Loucy (cell line): ENCODE results near the gene TTPAL.
"Not testable (repeated sequence)": the region's sequence is repeated elsewhere in the genome, so short reads cannot be mapped to it uniquely, and the experiment has no call there.

ENCODE experiments used
- H2AFZ ChIP-seq: fragments of 200-600 bp; sonication (generic); 2 replicates; pipeline ENCODE4 v1.6.0; 2016; ENCODE audit warnings: antibody characterized with exemption, mild to moderate bottlenecking, low read length, moderate library complexity
- H3F3A ChIP-seq: fragments of 200-600 bp; 2 replicates; pipeline ENCODE4 v1.6.0; 2016; ENCODE audit warnings: antibody characterized with exemption, low read depth, mild to moderate bottlenecking
- H3K27me3 ChIP-seq: fragments of 200-600 bp; sonication (generic); 2 replicates; pipeline ENCODE4 v1.6.1; 2014; ENCODE audit warnings: low read length, mild to moderate bottlenecking; ENCODE audit not compliant: insufficient read depth, poor library complexity, severe bottlenecking
- H3K36me3 ChIP-seq: fragments of 200-600 bp; sonication (generic); 2 replicates; pipeline ENCODE4 v1.6.1; 2016; ENCODE audit warnings: low read length; ENCODE audit not compliant: insufficient read depth
- H3K4me1 ChIP-seq: fragments of 200-600 bp; sonication (generic); 2 replicates; pipeline ENCODE4 v1.5.1; 2014; ENCODE audit warnings: low read length, mild to moderate bottlenecking; ENCODE audit not compliant: insufficient read depth, poor library complexity, severe bottlenecking
- H3K4me2 ChIP-seq: fragments of 200-600 bp; sonication (generic); 2 replicates; pipeline ENCODE4 v1.6.0; 2014; ENCODE audit warnings: antibody characterized with exemption, low read length, low read depth, mild to moderate bottlenecking; ENCODE audit not compliant: poor library complexity, severe bottlenecking
- H3K4me3 ChIP-seq: fragments of 200-600 bp; sonication (generic); 2 replicates; pipeline ENCODE4 v1.5.1; 2014; ENCODE audit warnings: low read length, mild to moderate bottlenecking, mixed read lengths; ENCODE audit not compliant: poor library complexity, severe bottlenecking
- H3K79me2 ChIP-seq: fragments of 200-600 bp; sonication (generic); 2 replicates; pipeline ENCODE4 v1.6.1; 2014; ENCODE audit warnings: low read length; ENCODE audit not compliant: insufficient read depth
- H3K9ac ChIP-seq: fragments of 200-600 bp; sonication (generic); 2 replicates; pipeline ENCODE4 v1.6.0; 2014; ENCODE audit warnings: mild to moderate bottlenecking, low read depth, low read length, moderate library complexity; ENCODE audit not compliant: poor library complexity, severe bottlenecking
- H3K9me2 ChIP-seq: fragments of 200-600 bp; sonication (generic); replicated peaks from 2 replicates; pipeline ENCODE4 v1.6.1; 2016; ENCODE audit warnings: low read depth, low read length, mixed read lengths
- H3K9me3 ChIP-seq: fragments of 200-600 bp; sonication (generic); 2 replicates; pipeline ENCODE4 v1.6.1; 2014; ENCODE audit warnings: mild to moderate bottlenecking, antibody characterized with exemption, low read length, low read depth; ENCODE audit not compliant: insufficient read depth
- H4K20me1 ChIP-seq: fragments of 200-600 bp; sonication (generic); 2 replicates; pipeline ENCODE4 v1.6.0; 2014; ENCODE audit warnings: antibody characterized with exemption, low read length, mild to moderate bottlenecking; ENCODE audit not compliant: insufficient read depth, poor library complexity, severe bottlenecking
- CTCF ChIP-seq: fragments of 200-600 bp; sonication (generic); conservative IDR thresholded peaks from 2 replicates; pipeline ENCODE4 v1.5.1; 2014; ENCODE audit warnings: mild to moderate bottlenecking, antibody characterized with exemption, low read length
- EZH2phosphoT487 ChIP-seq: fragments of 200-600 bp; IDR thresholded peaks from 2 replicates; pipeline ENCODE4 v1.6.1; 2018; ENCODE audit warnings: antibody characterized with exemption, mild to moderate bottlenecking, moderate library complexity, borderline replicate concordance

The TTPAL gene

GRCh38 chr20:44468044-44468782, 7.5 kb upstream of the TTPAL start:
- H3F3A ChIP-seq, result no peaks in the 10 kb centered on the region
- no peaks in the 10 kb centered on the region for H3K9me3 ChIP-seq
- H3K27me3 ChIP-seq, result no peaks in the 10 kb centered on the region
- no peaks in the 10 kb centered on the region for H3K79me2 ChIP-seq
- no peak overlapping the region for H2AFZ ChIP-seq
- no peaks in the 10 kb centered on the region for H3K4me1 ChIP-seq
- TF ChIP-seq CTCF (no peak), EZH2phosphoT487 (no peak)
- no peak overlapping the region for H3K9ac ChIP-seq
- H4K20me1 ChIP-seq, result no peaks in the 10 kb centered on the region
- H3K36me3 ChIP-seq, result no peaks in the 10 kb centered on the region
- H3K9me2 ChIP-seq, result no peaks in the 10 kb centered on the region
- no peak overlapping the region for H3K4me3 ChIP-seq
- no peak overlapping the region for H3K4me2 ChIP-seq

- no peak overlapping the region for H3K4me3 ChIP-seq
- no peak overlapping the region for H3K4me2 ChIP-seq
- H3K79me2 ChIP-seq, result no peaks in the 10 kb centered on the region
- H3K9me2 ChIP-seq, result no peaks in the 10 kb centered on the region
- H3F3A ChIP-seq, result no peaks in the 10 kb centered on the region
- peaks cover 4% of the 10 kb centered on the region for H3K4me1 ChIP-seq
- H4K20me1 ChIP-seq, result no peaks in the 10 kb centered on the region
- no peak overlapping the region for H2AFZ ChIP-seq
- no peaks in the 10 kb centered on the region for H3K27me3 ChIP-seq
- no peak overlapping the region for H3K9ac ChIP-seq
- no peaks in the 10 kb centered on the region for H3K9me3 ChIP-seq
- no peaks in the 10 kb centered on the region for H3K36me3 ChIP-seq
- TF ChIP-seq EZH2phosphoT487 (no peak), CTCF (no peak)
Observed at GRCh38 chr20:44470327-44470726, 5.3 kb upstream of the TTPAL start.

- H2AFZ ChIP-seq, result no peak overlapping the region
- H3K79me2 ChIP-seq, result peaks cover 8% of the 10 kb centered on the region
- H4K20me1 ChIP-seq, result peaks cover 5% of the 10 kb centered on the region
- peaks cover 10% of the 10 kb centered on the region for H3K4me1 ChIP-seq
- H3K4me3 ChIP-seq, result no peak overlapping the region
- no peak overlapping the region for H3K9ac ChIP-seq
- H3K9me2 ChIP-seq, result no peaks in the 10 kb centered on the region
- H3K9me3 ChIP-seq, result no peaks in the 10 kb centered on the region
- H3F3A ChIP-seq, result no peaks in the 10 kb centered on the region
- no peaks in the 10 kb centered on the region for H3K27me3 ChIP-seq
- H3K36me3 ChIP-seq, result no peaks in the 10 kb centered on the region
- no peak overlapping the region for H3K4me2 ChIP-seq
- TF ChIP-seq EZH2phosphoT487 (no peak), CTCF (no peak)
Observed at GRCh38 chr20:44471481-44471882, 4.2 kb upstream of the TTPAL start.

- H3K4me1 ChIP-seq, result peaks cover 16% of the 10 kb centered on the region
- not testable (repeated sequence) for H3K9me3 ChIP-seq, H3F3A ChIP-seq, H4K20me1 ChIP-seq, H3K36me3 ChIP-seq, H2AFZ ChIP-seq, H3K9me2 ChIP-seq, H3K4me3 ChIP-seq, H3K27me3 ChIP-seq, H3K4me2 ChIP-seq, H3K9ac ChIP-seq
- peaks cover 16% of the 10 kb centered on the region for H3K79me2 ChIP-seq
Observed at GRCh38 chr20:44472283-44472682, 3.4 kb upstream of the TTPAL start.
